HEK293T (cell line): Measurements from ENCODE around the gene DHRS13.

Experiments
- CTCF ChIA-PET: fragments of 350-600 bp; formaldehyde crosslinking; extraction: SDS; loops from one replicate; lab custom pipeline; 2021; ENCODE audit warnings: antibody characterized with exemption, inconsistent platforms; lab: Yijun Ruan, JAX
- POLR2A ChIA-PET: fragments of 350-600 bp; formaldehyde crosslinking; extraction: SDS; loops from one replicate; lab custom pipeline; 2020; ENCODE audit warnings: antibody characterized with exemption, inconsistent platforms; lab: Yijun Ruan, JAX
- DNase-seq: peaks from one replicate; pipeline ENCODE4 v3.0.0; 2012; ENCODE audit warnings: mixed read lengths; ENCODE audit errors: extremely low spot score
- ARNT ChIP-seq: fragments of 450-650 bp; IDR thresholded peaks from 2 replicates; pipeline ENCODE4 v1.6.1; 2017; ENCODE audit warnings: mild to moderate bottlenecking
- BHLHE40 ChIP-seq: fragments of 450-650 bp; IDR thresholded peaks from 2 replicates; pipeline ENCODE4 v1.6.1; 2016; ENCODE audit warnings: mild to moderate bottlenecking, moderate library complexity, borderline replicate concordance
- CTBP1 ChIP-seq: fragments of 450-650 bp; IDR thresholded peaks from 2 replicates; pipeline ENCODE4 v1.6.1; 2016; ENCODE audit warnings: borderline replicate concordance
- ELF4 ChIP-seq: fragments of 450-650 bp; IDR thresholded peaks from 2 replicates; pipeline ENCODE4 v1.6.1; 2017; ENCODE audit warnings: antibody characterized with exemption
- FOXA1 ChIP-seq: fragments of 450-650 bp; IDR thresholded peaks from 2 replicates; pipeline ENCODE4 v1.6.1; 2016; ENCODE audit warnings: mild to moderate bottlenecking
- FOXK2 ChIP-seq: fragments of 450-650 bp; IDR thresholded peaks from 2 replicates; pipeline ENCODE4 v1.6.1; 2016; ENCODE audit warnings: mild to moderate bottlenecking
- FOXM1 ChIP-seq: fragments of 450-650 bp; IDR thresholded peaks from 2 replicates; pipeline ENCODE4 v1.6.1; 2017; ENCODE audit warnings: mild to moderate bottlenecking, borderline replicate concordance
- HDGF ChIP-seq: fragments of 450-650 bp; IDR thresholded peaks from 2 replicates; pipeline ENCODE4 v1.6.1; 2017; ENCODE audit warnings: antibody characterized with exemption, borderline replicate concordance
- L3MBTL2 ChIP-seq: fragments of 450-650 bp; conservative IDR thresholded peaks from 2 replicates; pipeline ENCODE4 v1.6.1; 2016; ENCODE audit warnings: mild to moderate bottlenecking
- LEF1 ChIP-seq: fragments of 450-650 bp; IDR thresholded peaks from 2 replicates; pipeline ENCODE4 v1.6.1; 2017; ENCODE audit warnings: mild to moderate bottlenecking, borderline replicate concordance
- NFRKB ChIP-seq: fragments of 450-650 bp; IDR thresholded peaks from 2 replicates; pipeline ENCODE4 v1.6.1; 2016; ENCODE audit warnings: mild to moderate bottlenecking, moderate library complexity
- SP1 ChIP-seq: fragments of 450-650 bp; IDR thresholded peaks from 2 replicates; pipeline ENCODE4 v1.6.1; 2017
- SUZ12 ChIP-seq: fragments of 450-650 bp; IDR thresholded peaks from 2 replicates; pipeline ENCODE4 v1.6.1; 2016; ENCODE audit warnings: mild to moderate bottlenecking
- TARDBP ChIP-seq: fragments of 450-650 bp; IDR thresholded peaks from 2 replicates; pipeline ENCODE4 v1.6.1; 2016
- ZNF384 ChIP-seq: fragments of 450-650 bp; IDR thresholded peaks from 2 replicates; pipeline ENCODE4 v1.6.1; 2016
- TF ChIP-seq, protein P1 (sequence below): fragments of 450-650 bp; IDR thresholded peaks from 2 replicates; pipeline ENCODE4 v1.6.1; 2016

The DHRS13 gene

GRCh38 chr17:28944343-28944742, 41.5 kb upstream of the DHRS13 start:
- TF ChIP-seq BHLHE40 (no peak), SUZ12 (no peak), L3MBTL2 (no peak), FOXA1 (no peak), ARNT (no peak), FOXM1 (no peak), FOXK2 (no peak), SP1 (no peak), HDGF (no peak), TARDBP (no peak), CTBP1 (no peak), LEF1 (no peak), ZNF384 (no peak)
- TF ChIP-seq, protein P1, sequence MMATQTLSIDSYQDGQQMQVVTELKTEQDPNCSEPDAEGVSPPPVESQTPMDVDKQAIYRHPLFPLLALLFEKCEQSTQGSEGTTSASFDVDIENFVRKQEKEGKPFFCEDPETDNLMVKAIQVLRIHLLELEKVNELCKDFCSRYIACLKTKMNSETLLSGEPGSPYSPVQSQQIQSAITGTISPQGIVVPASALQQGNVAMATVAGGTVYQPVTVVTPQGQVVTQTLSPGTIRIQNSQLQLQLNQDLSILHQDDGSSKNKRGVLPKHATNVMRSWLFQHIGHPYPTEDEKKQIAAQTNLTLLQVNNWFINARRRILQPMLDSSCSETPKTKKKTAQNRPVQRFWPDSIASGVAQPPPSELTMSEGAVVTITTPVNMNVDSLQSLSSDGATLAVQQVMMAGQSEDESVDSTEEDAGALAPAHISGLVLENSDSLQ, result no peak
- ChIA-PET CTCF (interaction anchor here (0.8 to 1.5 kb wide), 2 partner anchors 7 to 9 kb away, joined by 3 read pairs; no protein-coding TSS in a partner anchor), POLR2A (no interaction called here)
- DNase-seq, result no peak

GRCh38 chr17:28942925-28943324, 40.0 kb upstream of the DHRS13 start:
- DNase-seq, result no peak
- TF ChIP-seq FOXK2 (no peak), SP1 (no peak), ZNF384 (no peak), BHLHE40 (no peak)
- CTCF ChIA-PET, result no interaction called here
- POLR2A ChIA-PET, result no interaction called here

GRCh38 chr17:28941251-28941650, 38.4 kb upstream of the DHRS13 start:
- DNase-seq, result no peak
- ChIA-PET CTCF (no interaction called here), POLR2A (no interaction called here)
- TF ChIP-seq FOXA1 (no peak), LEF1 (no peak), FOXK2 (no peak), FOXM1 (no peak), HDGF (no peak), CTBP1 (no peak), SP1 (no peak), ELF4 (no peak), SUZ12 (no peak)
- TF ChIP-seq, protein P1, result no peak

DNA sequence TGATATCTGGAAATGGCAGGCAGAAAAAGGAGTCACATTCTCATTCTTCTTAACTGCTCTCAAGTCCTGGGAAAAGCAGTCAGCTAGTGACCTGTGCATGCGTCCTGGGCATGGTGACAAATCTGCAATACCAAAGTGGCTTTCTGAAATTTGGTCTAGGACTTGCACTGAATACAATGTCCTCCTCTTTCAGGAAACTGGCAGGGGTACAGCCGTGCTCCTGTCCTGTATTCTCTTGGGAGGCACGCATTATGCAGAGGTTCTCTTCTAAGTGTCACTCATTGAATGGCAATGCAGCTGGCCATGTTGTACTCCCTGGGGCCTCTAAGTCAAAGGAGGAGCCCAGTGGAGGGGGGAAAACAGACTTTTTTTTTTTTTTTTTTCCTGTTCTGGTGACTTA, 37.8 kb upstream of the DHRS13 start:
- POLR2A ChIA-PET, result interaction anchor here (0.6 kb wide), 1 partner anchor 11 kb away, joined by 3 read pairs; no protein-coding TSS in a partner anchor
- TF ChIP-seq TARDBP (no peak), L3MBTL2 (no peak), ARNT (no peak), NFRKB (no peak), SUZ12 (no peak), FOXA1 (no peak)
- no peak for DNase-seq
- CTCF ChIA-PET, result no interaction called here

GRCh38 chr17:28940142-28940541, 37.3 kb upstream of the DHRS13 start:
- no peak for TF ChIP-seq SUZ12
- no peak for TF ChIP-seq FOXA1
- TF ChIP-seq FOXK2, result no peak
- no peak for TF ChIP-seq BHLHE40
- TF ChIP-seq ZNF384, result no peak
- no peak for TF ChIP-seq SP1
- TF ChIP-seq LEF1, result no peak
- TF ChIP-seq ELF4, result no peak
- TF ChIP-seq, protein P1, result no peak
- TF ChIP-seq HDGF, result no peak
- TF ChIP-seq ARNT, result no peak
- no peak for TF ChIP-seq CTBP1
- no peak for TF ChIP-seq FOXM1
- no peak for TF ChIP-seq L3MBTL2
- TF ChIP-seq TARDBP, result no peak
- no peak for TF ChIP-seq NFRKB
- POLR2A ChIA-PET, result interaction anchor here (0.6 kb wide), 1 partner anchor 10 kb away, joined by 3 read pairs; no protein-coding TSS in a partner anchor
- DNase-seq, result no peak
- CTCF ChIA-PET, result interaction anchor here (0.8 kb wide), 1 partner anchor 11 kb away, joined by 3 read pairs; no protein-coding TSS in a partner anchor

- POLR2A ChIA-PET, result interaction anchor here (2.5 to 4.4 kb wide), 2 partner anchors 11 to 13 kb away, joined by 13 to 19 read pairs; partner anchors contain the start of gene PHF12
- no peak for DNase-seq
- TF ChIP-seq HDGF (no peak), ZNF384 (no peak), BHLHE40 (no peak), SUZ12 (no peak), L3MBTL2 (no peak), CTBP1 (no peak), FOXM1 (no peak), TARDBP (no peak), SP1 (no peak), FOXA1 (no peak)
- TF ChIP-seq, protein P1, result no peak
- CTCF ChIA-PET, result interaction anchor here (0.8 to 2.1 kb wide), 4 partner anchors 11 to 177 kb away, joined by 3 to 6 read pairs (median 4); no protein-coding TSS in a partner anchor
Observed at GRCh38 chr17:28938552-28938951, 35.7 kb upstream of the DHRS13 start.
